Mesenteric fat pad (tissue), 1 donor: ENCODE measurements around the gene TBC1D9. TPM values are rescaled to one million over a fixed set of nuclear protein-coding genes. Genes with fewer than 3 reads are reported as not detected.

Source experiments
- DNase-seq: peaks from one replicate; pipeline ENCODE4 v3.0.0-alpha.2; 2020; ENCODE audit warnings: low spot score
- total RNA-seq: library from RNA; stranded (reverse); fragmentation: NEBNext Ultra II Directional; extraction: Animal tissue kit (Norgen Biotek cat#: 25700); gene quantifications from one replicate; pipeline ENCODE4 v1.2.1, GENCODE V29; 2021
- donor health status: DM: yes; HTN: yes; CAD: no.

TBC1D9 gene
- total RNA-seq, 1 donor from 2014 or later: 55.5 TPM

DNA sequence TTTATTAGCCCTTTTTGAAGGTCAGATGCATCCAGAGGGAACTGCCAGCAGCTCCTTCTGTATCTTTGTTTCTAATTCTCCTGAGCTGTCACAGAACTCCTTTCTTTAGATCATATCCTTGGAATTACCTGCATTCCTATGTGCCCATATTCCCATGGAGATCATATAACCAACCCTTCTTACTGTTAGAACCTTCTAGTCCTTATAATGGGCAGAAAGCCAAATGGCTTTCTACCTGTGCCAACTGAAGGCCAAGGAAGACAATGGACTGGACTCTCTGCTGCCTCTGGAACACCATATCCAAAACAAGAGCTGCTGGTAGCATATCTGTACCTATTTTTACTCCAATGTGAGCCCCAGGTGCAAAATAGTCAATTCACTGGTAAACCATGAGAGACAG lies 60.7 kb downstream of the TBC1D9 start:
- no peak for DNase-seq

DNA sequence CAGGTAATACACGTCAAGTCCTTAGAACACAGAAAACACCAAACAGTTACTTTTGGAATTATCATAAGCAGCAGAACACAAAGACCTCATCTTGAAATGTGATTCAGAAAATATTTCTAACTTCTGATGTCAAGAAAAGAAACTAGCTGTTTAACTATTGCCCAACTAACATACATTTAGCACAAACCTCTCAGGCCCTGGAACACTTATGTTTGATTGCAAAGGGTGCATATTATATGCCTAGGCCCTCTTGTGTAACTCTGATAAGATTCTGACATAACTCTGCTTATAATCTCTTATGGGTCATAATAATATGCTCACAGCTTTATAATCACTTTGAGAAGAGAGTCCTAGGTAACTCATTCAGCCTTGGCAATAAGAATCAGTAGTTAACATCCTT lies 62.6 kb downstream of the TBC1D9 start:
- no peak for DNase-seq

DNA sequence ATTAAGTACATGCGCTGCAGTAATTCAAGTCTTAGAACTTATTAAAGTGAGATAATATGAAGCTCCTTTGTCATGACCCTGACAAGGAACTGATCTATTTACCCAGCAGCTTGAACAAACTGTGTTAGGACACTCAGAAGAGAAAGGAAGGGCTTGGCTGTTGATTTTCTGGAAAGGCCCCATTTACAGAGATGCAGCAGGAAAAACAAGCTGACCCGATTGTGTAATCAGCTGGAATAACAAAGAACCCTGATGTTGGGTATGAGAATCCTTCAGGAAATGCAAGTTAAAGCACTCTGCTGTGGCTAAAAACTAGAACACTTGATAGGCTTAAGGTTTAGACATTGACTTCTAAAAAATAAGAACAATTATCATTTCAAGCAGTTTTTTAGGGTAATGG lies 64.8 kb downstream of the TBC1D9 start:
- DNase-seq: no peak

DNA sequence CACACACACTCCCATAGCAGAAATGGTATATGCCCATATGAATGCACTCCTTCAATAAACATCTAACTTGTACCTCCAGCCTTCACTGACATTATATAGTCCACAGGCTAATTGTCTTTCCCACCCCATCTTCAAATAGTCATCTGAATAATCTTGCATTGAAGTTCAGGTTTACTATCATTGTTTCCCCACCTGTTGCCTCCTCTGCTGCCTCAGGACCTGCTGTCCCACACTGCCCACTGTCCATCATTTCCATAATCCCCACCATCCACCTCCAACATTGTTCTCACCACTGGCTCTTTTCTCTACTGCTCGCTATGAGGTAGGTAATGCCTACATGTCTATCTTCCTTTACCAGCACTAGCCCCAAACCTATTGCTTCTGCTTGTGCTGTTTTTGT lies 66.1 kb downstream of the TBC1D9 start:
- DNase-seq: no peak

DNA sequence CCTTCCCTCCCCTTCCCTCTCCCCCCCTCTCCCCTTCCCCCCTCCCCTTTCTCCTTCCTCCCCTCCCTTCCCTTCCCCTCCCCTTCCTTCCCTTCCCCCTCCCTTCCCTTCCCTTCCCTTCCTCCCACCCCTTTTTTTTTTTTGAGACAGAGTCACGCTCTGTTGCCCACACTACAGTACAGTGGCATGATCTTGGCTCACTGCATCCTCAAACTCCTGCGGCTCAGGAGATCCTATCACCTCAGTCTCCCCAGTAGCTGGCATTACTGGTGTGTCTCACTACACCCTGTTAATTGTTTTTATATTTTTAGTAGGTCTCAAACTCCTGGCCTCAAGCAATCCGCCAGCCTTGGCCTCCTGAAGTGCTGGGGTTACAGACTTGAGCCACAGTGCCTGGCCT lies 66.6 kb downstream of the TBC1D9 start:
- no peak for DNase-seq

DNA sequence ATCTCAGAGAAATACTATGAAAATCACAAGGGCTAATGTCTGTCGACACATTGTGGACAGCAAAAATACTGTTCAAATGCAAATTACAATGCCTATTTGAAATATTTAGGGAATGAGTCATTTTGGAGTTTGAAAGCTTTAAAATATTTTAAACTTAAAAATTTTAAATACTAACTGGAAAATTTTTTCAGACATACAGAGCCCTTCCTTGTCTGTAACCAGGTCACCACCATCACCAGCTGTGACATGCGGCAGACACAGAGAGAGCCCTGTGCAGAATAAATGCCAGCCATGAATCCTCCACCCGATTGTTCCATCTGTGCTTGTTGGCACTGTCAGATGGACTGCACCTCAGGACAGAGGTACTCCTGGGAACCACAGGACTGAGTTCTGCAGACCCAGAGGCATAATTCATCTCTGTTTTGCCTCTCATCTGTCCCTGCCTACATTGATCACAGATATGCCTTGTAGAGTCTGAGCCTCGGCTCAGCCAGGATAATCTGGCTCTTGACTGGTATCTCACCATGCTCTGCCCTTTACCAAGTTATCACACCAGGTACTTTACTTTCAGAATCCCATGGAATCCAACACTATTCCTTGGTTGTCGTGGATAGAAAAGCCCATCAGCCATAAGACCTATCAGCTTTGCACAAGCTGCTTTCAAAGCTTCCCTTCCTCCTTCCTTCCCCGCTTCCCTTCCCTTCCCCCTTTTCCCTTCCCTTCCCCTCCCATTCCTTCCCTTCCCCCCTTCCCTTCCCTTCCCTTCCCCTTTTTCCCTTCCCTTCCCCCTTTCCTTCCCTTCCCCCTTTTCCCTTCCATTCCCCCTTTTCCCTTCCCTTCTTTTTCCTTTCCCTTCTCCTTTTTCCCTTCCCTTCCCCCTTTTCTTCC lies 67.2 kb downstream of the TBC1D9 start:
- no peak for DNase-seq

DNA sequence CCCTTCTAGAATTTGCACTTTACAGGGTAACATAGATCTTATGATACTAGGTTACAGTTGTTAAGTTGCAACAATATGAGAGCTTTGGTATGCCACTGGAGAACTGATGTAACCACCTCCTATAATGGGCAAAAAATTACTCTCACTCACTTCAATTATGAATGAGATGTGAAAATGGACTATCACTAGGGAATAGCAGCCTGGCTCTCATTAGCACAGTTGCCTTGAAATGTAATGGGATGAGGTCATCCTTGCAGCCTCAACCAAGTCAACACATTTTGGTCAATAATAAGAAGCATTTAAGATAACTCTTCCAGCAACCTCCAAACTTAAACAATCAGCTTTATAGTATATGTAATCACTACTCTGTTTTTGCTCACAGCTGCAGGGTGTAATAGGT lies 69.4 kb downstream of the TBC1D9 start:
- DNase-seq: no peak

DNA sequence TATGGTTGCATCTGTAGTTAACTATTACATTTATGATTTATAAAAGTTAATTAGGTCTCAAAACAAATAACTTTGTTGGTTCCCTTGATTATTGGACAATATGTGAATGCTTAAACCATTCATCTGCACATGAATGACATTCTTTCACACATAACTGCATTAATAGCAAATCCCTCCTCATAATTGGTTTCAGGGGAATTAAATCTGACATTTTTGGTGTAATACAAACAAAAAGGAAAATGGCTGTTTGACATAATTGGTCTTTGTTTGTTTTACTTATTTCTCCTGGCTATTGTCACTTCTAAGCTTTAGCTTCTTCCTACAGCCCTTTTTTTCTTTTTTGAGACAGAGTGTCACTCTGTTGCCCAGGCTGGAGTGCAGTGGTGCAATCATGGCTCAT lies 71.9 kb downstream of the TBC1D9 start:
- no peak for DNase-seq

DNA sequence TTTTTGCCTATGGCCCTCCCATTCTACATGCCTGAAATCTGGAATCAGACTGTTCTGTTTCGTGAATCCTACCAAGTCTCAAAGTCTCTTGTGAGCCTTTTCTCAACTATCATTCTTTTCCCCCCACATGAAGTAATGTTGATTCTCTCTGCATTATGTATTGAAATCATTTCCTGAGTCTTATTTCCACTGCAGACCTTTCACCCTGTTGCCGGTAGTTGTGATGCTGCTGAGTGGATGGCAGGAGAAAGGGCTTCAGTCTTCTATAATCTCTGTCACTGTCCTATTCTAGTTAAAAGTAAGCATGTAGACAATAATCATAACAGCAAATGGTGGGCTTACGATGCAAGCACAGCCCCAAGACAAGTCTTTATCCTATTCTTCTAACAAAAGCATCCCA lies 75.0 kb downstream of the TBC1D9 start:
- no peak for DNase-seq

DNA sequence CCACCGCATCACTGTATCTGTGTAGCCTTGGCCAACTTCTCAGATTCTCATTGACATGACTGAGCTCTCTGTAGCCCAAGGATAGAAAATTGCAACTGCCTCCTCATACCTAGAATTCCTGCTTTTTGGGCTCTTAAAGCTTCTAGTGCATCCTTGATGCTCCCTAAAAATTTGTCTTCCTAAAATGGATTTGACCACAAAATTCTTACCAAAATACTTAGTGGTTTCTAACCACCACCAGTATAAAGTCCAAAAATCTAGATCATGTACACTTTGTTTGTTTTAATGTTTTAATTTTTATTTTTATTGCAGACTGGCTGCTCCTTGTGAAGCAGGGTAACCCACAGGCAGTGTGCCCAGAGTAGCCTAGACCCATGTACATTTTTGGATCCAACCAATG lies 75.5 kb downstream of the TBC1D9 start:
- no peak for DNase-seq

DNA sequence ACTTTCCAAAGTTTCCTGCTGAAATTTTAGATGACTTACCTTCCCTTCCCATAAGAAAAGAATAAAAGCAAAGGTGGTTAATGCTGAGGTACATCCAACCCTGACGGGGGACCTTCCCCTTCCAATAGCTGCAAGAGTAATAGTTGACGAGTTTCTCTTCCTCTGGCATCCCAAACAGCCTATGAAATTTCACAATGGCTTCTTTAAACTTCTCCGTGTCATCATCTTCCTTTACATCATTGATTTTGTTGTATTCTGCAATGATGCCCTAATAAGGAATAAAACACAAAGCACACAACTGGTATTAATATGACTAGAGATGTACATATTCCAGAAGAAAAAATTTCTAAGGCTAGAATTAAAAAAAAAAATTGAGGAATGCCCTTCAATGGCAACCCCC lies 76.6 kb downstream of the TBC1D9 start:
- no peak for DNase-seq

DNA sequence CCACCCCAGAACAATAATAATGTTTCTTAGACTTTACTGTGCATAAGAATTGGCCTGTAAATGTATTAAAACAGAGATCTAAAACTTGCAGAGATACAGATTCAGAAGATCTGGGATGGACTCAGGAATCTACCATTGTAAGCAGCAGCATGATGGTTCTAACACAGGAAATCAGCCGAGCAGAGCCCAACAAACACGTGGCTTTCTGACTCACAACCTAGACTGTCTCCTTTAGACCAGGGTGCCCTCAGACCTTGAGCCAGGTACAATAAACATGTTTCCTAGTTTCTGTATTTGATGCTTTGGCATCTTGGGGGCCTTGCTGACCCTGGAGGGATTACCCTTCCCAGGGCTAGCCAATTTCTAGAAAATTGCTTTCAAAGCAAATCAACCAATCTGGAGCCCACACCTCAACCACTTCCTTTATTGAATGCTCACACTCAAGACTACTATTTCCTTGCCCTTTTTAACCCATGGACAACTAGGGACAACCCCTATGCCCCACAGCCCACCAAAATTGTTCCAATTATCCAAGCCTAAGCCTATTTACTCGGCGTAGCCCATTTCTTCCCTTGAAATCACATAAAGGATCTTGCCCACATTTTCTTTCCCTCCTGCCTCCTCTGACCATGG lies 80.5 kb downstream of the TBC1D9 start:
- no peak for DNase-seq

DNA sequence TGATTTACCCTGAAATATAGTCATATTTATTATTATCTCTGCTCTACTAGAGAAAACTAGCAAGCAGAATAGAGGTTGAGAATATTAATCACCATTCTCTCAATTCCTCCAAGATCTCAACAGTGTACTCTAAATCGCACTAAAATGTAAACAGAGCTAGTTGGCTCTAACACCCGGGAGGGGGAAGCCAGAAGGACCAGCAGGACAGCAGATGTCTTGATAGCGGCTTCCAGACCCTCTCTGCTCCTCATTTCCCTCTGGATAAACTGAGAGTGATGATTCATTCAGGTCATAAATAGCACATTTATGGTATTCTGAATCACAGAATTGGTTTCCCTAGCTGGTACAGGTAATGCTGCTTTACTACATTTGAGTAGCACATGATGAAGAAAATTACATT lies 82.5 kb downstream of the TBC1D9 start:
- no peak for DNase-seq

DNA sequence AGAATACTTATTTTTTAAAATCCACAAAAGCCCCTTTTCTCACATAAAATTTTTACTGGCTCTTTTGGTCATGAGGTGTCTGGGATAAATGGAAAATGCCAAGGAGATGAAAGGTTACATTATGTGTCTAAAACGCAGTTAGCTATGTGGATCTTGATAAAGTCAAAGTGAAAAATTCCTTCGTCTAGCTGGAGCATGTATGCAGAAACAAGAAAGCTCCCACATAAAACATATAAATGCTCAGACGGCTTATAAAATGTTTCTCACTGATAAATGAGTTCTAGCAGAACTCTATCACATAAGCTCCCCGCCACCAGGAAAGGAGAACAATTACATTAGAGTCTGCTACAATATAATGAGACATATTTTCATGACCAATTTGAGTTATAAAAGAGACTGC lies 83.8 kb downstream of the TBC1D9 start:
- DNase-seq: no peak

DNA sequence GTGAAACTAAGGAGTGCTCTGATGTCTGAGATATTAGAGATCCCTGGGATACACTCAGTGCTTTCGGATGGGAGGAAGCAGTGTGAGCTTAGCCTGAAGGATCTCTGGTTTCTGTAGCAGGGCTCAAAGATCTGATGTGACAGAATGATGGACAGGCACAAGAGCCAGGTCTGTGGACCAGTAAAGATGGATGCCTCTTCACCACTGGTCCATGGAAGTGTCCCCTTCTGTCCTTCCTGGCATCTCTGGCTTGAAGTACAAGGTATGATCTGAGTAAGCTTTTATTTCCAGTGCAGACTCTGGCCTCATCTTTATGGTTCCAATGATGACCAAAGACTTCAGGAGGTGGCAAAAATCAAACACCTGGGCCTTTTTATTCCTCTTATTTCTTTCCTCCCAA lies 88.1 kb downstream of the TBC1D9 start:
- DNase-seq: no peak

DNA sequence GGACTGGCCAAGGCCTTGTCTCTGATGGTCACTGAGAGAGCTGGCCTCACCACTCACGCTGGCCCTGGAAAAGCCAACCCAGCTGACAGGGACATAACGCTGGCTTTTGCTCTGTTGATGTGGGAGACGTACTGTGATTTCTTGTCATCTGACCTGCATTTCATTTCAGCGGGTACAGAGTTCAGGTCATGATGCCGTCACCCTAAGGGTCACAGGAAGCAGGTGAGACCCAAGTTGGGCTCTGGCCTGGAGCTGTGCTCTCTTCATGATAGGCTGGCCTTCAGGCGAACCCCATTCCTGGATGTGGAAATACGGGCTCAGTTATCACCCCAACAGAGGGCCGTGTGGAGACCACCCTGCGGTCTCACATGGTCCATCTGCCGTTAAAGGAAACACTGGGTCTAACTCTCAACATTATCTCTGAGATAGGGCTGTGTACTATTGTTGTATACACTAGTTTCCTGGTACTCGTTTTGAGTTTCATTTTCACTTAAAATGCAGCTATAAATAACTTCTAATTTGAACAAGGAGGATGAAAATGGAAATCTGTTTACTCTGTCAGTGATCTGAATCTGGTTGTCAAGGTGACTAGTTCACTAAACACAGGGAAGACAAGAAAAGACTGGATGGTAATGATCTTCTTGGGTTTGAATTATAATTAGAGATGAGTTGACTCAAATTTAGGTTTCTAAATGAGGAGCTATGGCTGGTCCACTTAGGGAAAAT lies 89.1 kb downstream of the TBC1D9 start:
- no peak for DNase-seq

DNA sequence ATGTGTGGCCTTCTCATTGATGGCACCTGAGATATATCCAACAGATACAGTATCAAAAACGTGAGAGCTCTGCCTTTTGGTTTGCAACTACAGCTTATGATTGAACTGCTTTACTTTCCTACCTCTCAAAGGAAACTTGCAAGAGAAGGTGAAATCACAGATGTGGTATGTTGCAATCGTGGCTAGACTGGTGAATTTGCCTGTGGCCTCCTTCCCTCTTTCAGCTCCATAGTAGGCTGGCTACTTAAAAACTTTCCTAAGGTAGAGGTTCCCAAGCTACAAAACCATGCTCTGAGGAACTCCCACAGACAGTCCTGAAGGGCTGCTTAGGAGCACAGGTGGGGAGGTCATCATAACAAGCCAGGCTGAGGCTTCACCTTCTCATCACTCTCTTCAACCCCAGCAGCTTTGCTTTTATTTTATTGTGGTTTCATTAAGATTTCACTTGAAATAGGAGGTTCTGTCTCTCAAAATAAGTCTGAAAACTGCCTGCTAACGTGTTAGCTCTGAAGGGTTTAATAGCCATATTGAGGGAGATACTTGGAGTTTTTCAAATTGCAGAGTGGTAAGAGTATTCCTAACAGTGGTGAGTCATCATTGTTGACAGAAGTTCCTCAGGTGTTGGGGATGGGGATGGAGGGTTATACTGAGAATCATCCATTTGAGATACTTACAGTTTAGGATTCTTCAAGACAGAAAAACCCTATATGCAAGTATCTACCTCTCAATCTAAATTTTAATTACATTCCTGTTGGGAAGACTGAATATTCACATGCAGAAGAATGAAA lies 93.9 kb downstream of the TBC1D9 start:
- DNase-seq: no peak

DNA sequence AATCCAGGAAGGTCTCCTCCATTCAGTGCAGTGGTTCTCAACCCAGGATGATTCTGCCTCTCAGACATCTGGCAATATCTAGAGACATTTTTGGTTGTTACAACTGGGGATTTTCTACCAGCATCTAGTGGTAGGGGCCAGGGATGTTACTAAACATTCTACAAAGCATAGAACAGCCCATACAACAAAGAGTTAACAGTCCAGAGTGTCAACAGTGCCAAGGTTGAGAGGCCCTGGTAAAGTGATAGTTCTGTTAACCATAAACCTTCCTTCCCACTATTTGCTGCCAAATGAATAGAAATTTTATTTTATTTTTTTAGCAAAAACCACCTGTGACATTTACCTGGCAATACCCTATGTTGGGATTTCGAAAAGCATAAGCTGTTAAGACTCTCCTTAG lies 94.6 kb downstream of the TBC1D9 start:
- no peak for DNase-seq

DNA sequence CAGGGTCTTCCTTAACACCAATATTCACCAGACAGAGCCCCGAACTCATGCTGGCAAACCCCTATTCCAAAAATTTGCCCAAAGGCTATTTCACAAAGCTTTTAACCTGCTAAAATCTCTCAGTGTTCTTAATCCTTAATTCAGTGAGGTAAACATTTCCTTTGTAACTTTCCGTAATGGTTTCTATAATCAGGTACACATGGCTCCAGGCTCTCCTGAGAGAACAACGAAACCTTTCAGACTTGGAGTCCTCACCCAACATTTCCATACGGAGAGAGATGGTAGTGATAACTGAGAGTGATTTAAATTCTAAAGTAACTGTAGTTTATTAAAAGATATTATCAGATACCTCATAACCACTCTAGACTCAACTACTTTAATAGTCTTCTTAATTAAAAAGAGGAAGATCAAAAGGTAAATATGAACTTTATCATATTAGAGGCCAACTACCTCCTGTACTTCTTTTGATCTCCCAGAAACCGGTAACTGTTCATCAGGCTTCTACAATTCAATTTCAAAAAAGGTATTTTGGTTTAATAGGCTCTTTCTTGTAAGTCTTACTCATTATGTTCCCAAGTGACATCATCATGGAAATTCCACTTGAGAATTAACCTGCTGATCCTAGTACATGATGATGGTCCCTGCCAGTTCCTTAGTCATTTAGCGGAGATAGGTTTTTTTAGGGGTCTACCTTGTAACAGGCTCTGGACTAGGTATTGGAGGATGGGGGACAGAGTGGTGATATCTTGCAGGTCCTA lies 96.1 kb downstream of the TBC1D9 start:
- no peak for DNase-seq

DNA sequence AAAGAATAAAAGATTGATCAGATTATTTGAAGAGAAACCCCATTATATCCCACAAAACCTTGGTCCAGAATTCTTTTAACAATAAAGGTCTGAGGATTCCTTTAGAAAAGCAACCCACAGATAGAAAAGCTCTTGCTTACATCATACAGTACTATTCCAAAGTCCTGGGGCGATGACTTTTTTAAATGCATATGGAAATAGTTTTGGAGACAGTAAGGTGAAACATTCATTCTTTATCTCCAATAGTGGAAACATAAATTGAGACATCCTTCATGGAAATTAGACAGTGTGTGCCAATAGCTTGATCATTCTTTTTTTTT lies 101.7 kb downstream of the TBC1D9 start:
- DNase-seq: no peak
